HEK293T (cell line): ENCODE measurements around the gene ZER1.
A peak's percentile ranks its signal among the peaks of the same experiment; 100 is the strongest.

Experiments used
- HDGF ChIP-seq: fragments of 450-650 bp; IDR thresholded peaks from 2 replicates; pipeline ENCODE4 v1.6.1; 2017; ENCODE audit warnings: antibody characterized with exemption, borderline replicate concordance
- TARDBP ChIP-seq: fragments of 450-650 bp; IDR thresholded peaks from 2 replicates; pipeline ENCODE4 v1.6.1; 2016
- TF ChIP-seq, protein P1 (sequence below): fragments of 450-650 bp; IDR thresholded peaks from 2 replicates; pipeline ENCODE4 v1.6.1; 2016

DNA sequence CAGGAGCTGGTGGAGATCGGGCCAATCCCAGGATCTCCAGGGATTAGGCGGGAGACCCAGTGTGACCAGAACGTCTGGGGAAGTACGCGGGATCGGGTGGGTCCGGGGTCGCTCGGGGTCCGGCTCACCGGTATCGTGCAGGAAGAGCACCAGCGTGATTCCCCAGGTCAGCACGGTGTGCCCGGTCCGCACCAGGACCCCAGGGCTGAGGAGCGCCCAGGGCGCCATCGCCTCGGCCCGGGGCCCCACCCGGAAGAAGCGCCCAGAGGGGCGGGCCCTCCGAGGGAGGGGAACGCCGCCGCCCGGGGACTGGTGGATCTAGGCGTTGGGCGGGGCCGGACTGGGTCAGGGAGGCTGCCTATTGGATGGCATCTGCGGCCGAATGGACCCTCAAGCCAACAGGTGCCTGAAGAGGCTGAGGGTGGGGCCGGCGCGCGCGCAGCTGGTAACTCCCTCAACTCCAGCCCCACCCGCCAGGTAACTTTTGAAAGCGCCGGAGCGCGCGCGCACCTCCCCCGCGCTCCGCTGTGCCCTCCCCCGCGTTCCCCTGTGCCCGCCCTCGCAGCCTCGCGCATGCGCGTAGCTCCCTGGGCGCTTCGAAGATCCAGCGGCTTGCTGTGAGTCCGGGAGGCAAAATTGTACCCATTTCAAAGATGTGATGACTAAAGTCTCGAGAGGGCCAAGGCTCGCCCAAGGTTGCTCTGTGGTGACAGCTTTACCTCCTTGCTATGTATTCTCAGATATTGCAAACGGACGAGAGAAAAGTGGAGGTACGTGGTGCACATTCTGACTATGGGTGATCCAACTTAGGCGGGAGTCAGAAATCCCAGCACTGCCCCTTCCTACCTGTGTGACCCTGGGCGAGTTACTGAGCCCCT lies 47.6 kb downstream of the ZER1 start, which contains the start of gene ZDHHC12:
- TF ChIP-seq HDGF (peak; percentile 86; the same call in 1 of the 2 replicates), TARDBP (no peak)
- TF ChIP-seq, protein P1, sequence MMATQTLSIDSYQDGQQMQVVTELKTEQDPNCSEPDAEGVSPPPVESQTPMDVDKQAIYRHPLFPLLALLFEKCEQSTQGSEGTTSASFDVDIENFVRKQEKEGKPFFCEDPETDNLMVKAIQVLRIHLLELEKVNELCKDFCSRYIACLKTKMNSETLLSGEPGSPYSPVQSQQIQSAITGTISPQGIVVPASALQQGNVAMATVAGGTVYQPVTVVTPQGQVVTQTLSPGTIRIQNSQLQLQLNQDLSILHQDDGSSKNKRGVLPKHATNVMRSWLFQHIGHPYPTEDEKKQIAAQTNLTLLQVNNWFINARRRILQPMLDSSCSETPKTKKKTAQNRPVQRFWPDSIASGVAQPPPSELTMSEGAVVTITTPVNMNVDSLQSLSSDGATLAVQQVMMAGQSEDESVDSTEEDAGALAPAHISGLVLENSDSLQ, result no peak
